A673 (cell line): ENCODE results near the gene HIP1R. TPM values are rescaled to one million over a fixed set of nuclear protein-coding genes. Genes with fewer than 3 reads are reported as not detected.

Experiments
- BruUV-seq: library from RNA; stranded (reverse); fragments of 400-500 nt; replicated peaks from 2 replicates; lab custom pipeline; 2021; lab: Mats Ljungman, UMichigan
- CTCF ChIA-PET: fragments of 300-600 bp; sonication (Branson Sonifier 250); formaldehyde crosslinking; loops from one replicate; lab custom pipeline; 2022; ENCODE audit warnings: antibody characterized with exemption; lab: Charles Lee
- POLR2A ChIA-PET: fragments of 300-600 bp; sonication (Branson Sonifier 250); formaldehyde crosslinking; loops from one replicate; lab custom pipeline; 2022; ENCODE audit warnings: antibody characterized with exemption; ENCODE audit not compliant: low non-redundant PET; lab: Charles Lee
- DNase-seq: peaks from one replicate; pipeline ENCODE4 v3.0.0-alpha.2; 2015; ENCODE audit warnings: low spot score
- H3K27ac ChIP-seq: fragments of 200-600 bp; sonication (generic); 2 replicates; pipeline ENCODE4 v1.5.1; 2016; ENCODE audit warnings: mixed run types, low read depth, mild to moderate bottlenecking, mixed read lengths, antibody characterized with exemption, low read length; ENCODE audit not compliant: poor library complexity, severe bottlenecking
- H3K27me3 ChIP-seq: fragments of 200-600 bp; sonication (generic); replicated peaks from 2 replicates; pipeline ENCODE4 v1.6.1; 2017; ENCODE audit warnings: mixed run types, low read depth, mild to moderate bottlenecking, mixed read lengths, antibody characterized with exemption, low read length; ENCODE audit not compliant: insufficient read depth, poor library complexity
- H3K36me3 ChIP-seq: fragments of 200-600 bp; sonication (generic); 2 replicates; pipeline ENCODE4 v1.6.1; 2016; ENCODE audit warnings: mixed run types, mild to moderate bottlenecking, mixed read lengths, antibody characterized with exemption, low read length; ENCODE audit not compliant: insufficient read depth, poor library complexity, severe bottlenecking
- H3K4me1 ChIP-seq: fragments of 200-600 bp; sonication (generic); 2 replicates; pipeline ENCODE4 v1.6.1; 2017; ENCODE audit warnings: mixed run types, mild to moderate bottlenecking, mixed read lengths, antibody characterized with exemption, low read length; ENCODE audit not compliant: insufficient read depth, poor library complexity, severe bottlenecking
- H3K4me3 ChIP-seq: fragments of 200-600 bp; sonication (generic); 2 replicates; pipeline ENCODE4 v1.5.1; 2016; ENCODE audit warnings: low read depth, mixed run types, mild to moderate bottlenecking, mixed read lengths, low read length; ENCODE audit not compliant: poor library complexity, severe bottlenecking
- H3K9me3 ChIP-seq: fragments of 200-600 bp; sonication (generic); 2 replicates; pipeline ENCODE4 v1.6.1; 2016; ENCODE audit warnings: mixed run types, low read depth, mild to moderate bottlenecking, mixed read lengths, antibody characterized with exemption, low read length; ENCODE audit not compliant: poor library complexity, severe bottlenecking
- EZH2 ChIP-seq: fragments of 200-600 bp; sonication (generic); IDR thresholded peaks from 2 replicates; pipeline ENCODE4 v1.6.1; 2017; ENCODE audit warnings: borderline replicate concordance, low read depth, mild to moderate bottlenecking, mixed read lengths, antibody characterized with exemption, low read length; ENCODE audit not compliant: poor library complexity, severe bottlenecking
- intact Hi-C: fragments of 100-400 bp; cut with micrococcal nuclease; formaldehyde crosslinking; loops from one replicate; pipeline ENCODE4 v1.10.0; 2022; ENCODE audit not compliant: unreplicated experiment
- total RNA-seq: library from RNA; stranded (reverse); gene quantifications from 2 replicates; pipeline ENCODE4 v1.2.3, GENCODE V29; 2021
- TF ChIP-seq, protein P1 (sequence below): fragments of 300-800, 200-600 bp; sonication (generic); conservative IDR thresholded peaks from 2 replicates; pipeline ENCODE4 v1.5.1; 2017; ENCODE audit warnings: low read depth, mild to moderate bottlenecking, antibody characterized with exemption, low read length, moderate library complexity, mixed read lengths

The HIP1R gene
- total RNA-seq, 1 experiment from 2014 or later = 30.4 TPM

GRCh38 chr12:122854554-122854953 lies 19.3 kb downstream of the HIP1R start:
- ChIA-PET CTCF (no interaction called here), POLR2A (no interaction called here)
- intact Hi-C loops = no loop called here
- H3K27me3 ChIP-seq = no peaks in the 10 kb centered on the region
- H3K4me1 ChIP-seq = no peaks in the 10 kb centered on the region
- H3K4me3 ChIP-seq = no peak overlapping the region
- no peak for DNase-seq
- no peak overlapping the region for H3K27ac ChIP-seq
- TF ChIP-seq, protein P1, sequence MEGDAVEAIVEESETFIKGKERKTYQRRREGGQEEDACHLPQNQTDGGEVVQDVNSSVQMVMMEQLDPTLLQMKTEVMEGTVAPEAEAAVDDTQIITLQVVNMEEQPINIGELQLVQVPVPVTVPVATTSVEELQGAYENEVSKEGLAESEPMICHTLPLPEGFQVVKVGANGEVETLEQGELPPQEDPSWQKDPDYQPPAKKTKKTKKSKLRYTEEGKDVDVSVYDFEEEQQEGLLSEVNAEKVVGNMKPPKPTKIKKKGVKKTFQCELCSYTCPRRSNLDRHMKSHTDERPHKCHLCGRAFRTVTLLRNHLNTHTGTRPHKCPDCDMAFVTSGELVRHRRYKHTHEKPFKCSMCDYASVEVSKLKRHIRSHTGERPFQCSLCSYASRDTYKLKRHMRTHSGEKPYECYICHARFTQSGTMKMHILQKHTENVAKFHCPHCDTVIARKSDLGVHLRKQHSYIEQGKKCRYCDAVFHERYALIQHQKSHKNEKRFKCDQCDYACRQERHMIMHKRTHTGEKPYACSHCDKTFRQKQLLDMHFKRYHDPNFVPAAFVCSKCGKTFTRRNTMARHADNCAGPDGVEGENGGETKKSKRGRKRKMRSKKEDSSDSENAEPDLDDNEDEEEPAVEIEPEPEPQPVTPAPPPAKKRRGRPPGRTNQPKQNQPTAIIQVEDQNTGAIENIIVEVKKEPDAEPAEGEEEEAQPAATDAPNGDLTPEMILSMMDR = no peak
- TF ChIP-seq EZH2 = no peak
- no peaks in the 10 kb centered on the region for H3K36me3 ChIP-seq
- BruUV-seq = no TSS peak
- no peaks in the 10 kb centered on the region for H3K9me3 ChIP-seq

GRCh38 chr12:122855071-122855829 lies 20.0 kb downstream of the HIP1R start:
- H3K4me3 ChIP-seq = no peak overlapping the region
- TF ChIP-seq, protein P1 = no peak
- CTCF ChIA-PET = interaction anchor here (0.8 kb wide), 1 partner anchor 94 kb away, joined by 3 read pairs; no protein-coding TSS in a partner anchor
- no peak overlapping the region for H3K27ac ChIP-seq
- intact Hi-C loops = no loop called here
- H3K4me1 ChIP-seq = no peaks in the 10 kb centered on the region
- BruUV-seq = no TSS peak
- H3K27me3 ChIP-seq = no peaks in the 10 kb centered on the region
- POLR2A ChIA-PET = no interaction called here
- no peak for DNase-seq
- no peaks in the 10 kb centered on the region for H3K36me3 ChIP-seq
- no peaks in the 10 kb centered on the region for H3K9me3 ChIP-seq

- no peak overlapping the region for H3K27ac ChIP-seq
- CTCF ChIA-PET = interaction anchor here (0.8 kb wide), 1 partner anchor 93 kb away, joined by 3 read pairs; no protein-coding TSS in a partner anchor
- H3K36me3 ChIP-seq = no peaks in the 10 kb centered on the region
Observed at GRCh38 chr12:122855928-122856831, 20.9 kb downstream of the HIP1R start.

More at GRCh38 chr12:122855928-122856831, 20.9 kb downstream of the HIP1R start:
- H3K4me1 ChIP-seq = no peaks in the 10 kb centered on the region
- no peak overlapping the region for H3K4me3 ChIP-seq
- H3K9me3 ChIP-seq = no peaks in the 10 kb centered on the region
- TF ChIP-seq, protein P1 = no peak
- no peak for TF ChIP-seq EZH2
- DNase-seq = no peak
- POLR2A ChIA-PET = no interaction called here
- intact Hi-C loops = no loop called here
- BruUV-seq = no TSS peak
- no peaks in the 10 kb centered on the region for H3K27me3 ChIP-seq
